GM19035 (cell line): ENCODE measurements around the gene FBXW7.
A peak's percentile ranks its signal among the peaks of the same experiment; 100 is the strongest.

Experiments used
- ATAC-seq: cut with Tn5 transposase; IDR thresholded peaks from one replicate; pipeline ENCODE4 v1.9.1; 2021; ENCODE audit not compliant: unreplicated experiment

The FBXW7 gene

GRCh38 chr4:152512483-152512882 lies 23.4 kb downstream of the FBXW7 start:
- no peak for ATAC-seq

DNA sequence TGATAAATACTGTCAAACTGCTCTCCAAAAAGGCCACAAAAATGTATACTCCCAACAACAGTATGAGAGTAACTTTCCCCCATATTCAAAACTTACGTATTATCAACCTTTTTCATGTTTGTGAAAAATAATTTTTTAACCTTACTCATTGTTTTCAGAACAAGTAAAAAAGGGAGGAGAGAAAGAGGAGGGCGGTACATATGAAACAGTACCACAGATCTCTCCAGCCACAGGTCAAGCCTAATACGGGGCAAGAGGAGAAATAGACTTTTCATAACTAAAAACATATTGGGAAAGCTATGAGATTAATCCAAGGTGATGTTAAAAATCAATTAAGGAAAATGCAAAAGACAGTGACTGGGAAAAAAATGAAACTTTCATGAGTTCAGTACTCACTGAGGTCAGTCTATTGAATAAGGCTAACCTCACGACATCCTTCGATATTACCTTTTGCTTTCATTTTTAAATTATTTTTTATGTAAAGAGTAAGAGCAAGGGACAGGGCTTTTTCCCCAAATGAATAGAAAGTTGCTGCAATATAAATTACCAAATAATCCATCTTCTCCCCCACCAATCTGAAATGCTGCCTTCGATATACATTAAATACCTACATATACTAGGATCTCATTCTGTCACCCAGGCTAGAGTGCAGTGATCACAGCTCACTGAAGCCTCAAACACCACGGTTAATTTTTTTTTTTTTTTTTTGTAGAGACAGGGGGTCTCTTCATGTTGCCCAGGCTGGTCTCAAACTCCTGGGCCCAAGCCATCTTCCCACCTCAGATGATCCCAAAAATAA lies 25.3 kb downstream of the FBXW7 start:
- peak; percentile 55 for ATAC-seq

- ATAC-seq = no peak
These were observed 26.2 kb downstream of the FBXW7 start for GRCh38 chr4:152509595-152510225.

DNA sequence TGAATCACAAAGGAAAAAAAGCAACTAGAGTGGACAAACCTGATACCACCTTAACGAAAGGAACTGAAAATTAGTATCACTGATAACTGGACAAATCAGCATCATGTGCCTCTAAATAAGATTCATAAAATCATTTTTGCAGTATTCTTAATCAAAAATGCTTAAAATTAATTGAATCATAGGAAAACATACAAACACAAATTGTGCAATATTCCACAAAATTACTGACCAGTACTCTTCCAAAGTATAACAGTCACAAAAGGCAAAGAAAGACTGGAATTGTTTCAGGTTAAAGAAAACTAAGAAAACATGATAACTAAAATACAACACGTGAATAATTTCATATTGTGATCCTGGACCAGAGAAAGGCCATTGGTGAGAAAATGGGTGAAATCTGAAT lies 27.1 kb downstream of the FBXW7 start:
- ATAC-seq = no peak

GRCh38 chr4:152508386-152508785 lies 27.5 kb downstream of the FBXW7 start:
- ATAC-seq = no peak

- no peak for ATAC-seq
These were observed 32.1 kb downstream of the FBXW7 start for GRCh38 chr4:152503653-152504290.

GRCh38 chr4:152501846-152502536 lies 33.9 kb downstream of the FBXW7 start:
- no peak for ATAC-seq

GRCh38 chr4:152500800-152501434 lies 35.0 kb downstream of the FBXW7 start:
- peak; percentile 58 for ATAC-seq

- no peak for ATAC-seq
These were observed 35.6 kb downstream of the FBXW7 start for GRCh38 chr4:152500275-152500674.

DNA sequence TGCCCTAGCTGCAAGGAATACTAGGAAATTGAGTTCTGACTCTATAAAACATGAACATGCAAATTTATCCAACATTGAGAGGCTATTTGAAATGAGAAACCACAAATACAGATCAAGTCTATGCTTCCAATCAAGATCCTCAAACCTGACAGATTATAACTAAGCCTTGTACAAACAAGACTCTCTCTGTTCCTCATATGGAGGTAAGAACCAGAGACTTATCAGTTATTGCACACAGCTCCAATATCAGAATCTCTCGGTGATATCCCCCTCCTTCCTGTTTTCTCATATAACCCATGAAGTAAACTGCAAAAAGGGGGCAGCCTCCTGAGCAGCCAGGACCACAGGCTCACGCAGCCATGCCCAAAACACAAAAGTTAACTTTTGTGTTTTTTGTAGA lies 36.5 kb downstream of the FBXW7 start:
- no peak for ATAC-seq

DNA sequence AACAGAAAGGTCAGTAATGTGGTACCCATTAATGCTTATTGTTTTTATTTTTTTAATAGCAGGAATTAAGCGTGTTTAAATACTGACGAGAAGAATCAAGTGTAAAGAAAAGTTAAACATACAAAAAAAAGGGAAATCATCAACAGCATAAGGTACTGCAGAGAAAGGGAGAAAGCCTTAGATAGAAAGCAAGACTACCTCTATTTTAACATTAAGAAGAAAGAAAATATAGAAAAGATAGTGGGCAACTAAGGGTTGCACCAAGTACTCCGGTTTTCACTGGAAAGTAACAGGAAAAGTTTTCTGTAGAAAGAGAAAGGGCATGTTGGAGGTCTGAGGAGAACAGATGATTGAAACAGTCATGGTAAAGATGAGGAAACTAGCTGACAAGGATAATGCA lies 41.9 kb downstream of the FBXW7 start:
- ATAC-seq = no peak

GRCh38 chr4:152488246-152488645 lies 47.6 kb downstream of the FBXW7 start:
- no peak for ATAC-seq

- no peak for ATAC-seq
These were observed 49.2 kb downstream of the FBXW7 start for GRCh38 chr4:152486429-152487389.

DNA sequence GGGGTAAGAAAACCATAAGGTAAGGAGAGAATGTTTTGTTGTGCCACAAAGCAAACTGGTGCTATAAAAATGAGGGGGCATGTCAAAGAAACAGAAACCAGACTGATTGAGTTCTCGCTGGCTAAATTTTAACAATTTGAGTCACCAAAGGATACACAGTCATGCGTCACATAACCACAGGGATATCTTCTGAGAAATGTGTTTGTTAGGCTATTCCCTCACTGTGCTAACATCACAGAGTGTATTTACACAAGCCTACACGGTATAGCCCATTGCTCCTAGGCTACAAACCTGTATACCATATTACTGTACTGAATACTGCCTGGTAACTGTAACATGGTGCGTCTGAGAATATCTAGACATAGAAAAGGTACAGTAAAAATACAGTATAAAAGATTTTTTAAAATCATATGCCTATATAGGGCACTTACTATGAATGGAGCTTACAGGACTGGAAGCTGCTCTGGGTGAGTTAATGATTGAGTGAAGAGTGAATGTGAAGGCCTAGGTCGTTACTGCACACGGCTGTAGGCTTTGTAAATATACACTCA lies 50.1 kb downstream of the FBXW7 start:
- ATAC-seq = peak; percentile 96

DNA sequence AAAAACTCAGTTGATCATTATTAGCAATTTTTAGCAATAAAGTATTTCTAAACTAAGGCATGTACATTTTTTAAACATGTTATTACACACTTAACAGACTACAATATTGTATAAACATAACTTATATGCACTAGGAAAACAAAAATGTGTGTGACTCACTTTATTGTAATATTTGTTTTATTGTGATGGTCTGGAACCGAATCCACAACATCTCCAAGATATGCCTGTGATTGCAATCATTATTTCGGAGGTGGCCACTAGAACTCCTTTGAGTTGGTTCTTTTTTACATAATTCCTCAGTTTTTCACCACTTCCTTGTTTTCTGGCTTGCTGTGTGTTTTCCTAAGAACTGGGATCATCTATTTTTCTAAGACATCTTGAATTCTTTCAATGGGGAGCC lies 53.7 kb downstream of the FBXW7 start:
- ATAC-seq = no peak

DNA sequence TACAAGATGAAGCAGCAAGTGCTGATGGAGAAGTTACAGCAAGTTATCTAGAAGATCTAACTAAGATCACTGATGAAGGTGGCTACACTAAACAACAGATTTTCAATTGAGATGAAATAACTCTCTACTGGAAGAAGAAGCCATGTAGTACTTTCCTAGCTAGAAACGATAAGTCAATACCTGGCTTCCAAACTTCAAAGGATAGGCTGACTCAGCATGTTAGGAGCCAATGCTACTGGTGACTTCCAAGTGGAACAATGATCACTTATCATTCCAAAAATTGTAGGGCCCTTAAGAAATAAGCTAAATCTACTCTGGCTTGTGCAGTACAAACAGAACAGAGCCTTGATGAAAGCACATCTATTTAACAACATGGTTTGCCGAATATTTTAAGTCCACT lies 55.0 kb downstream of the FBXW7 start:
- ATAC-seq = no peak

GRCh38 chr4:152480326-152480725 lies 55.6 kb downstream of the FBXW7 start:
- ATAC-seq = no peak

- no peak for ATAC-seq
These were observed 56.4 kb downstream of the FBXW7 start for GRCh38 chr4:152479428-152480026.
